Medulla oblongata (tissue), 1 donor: ENCODE results near the gene FANCG.

Experiments used
- DNase-seq: peaks from one replicate; pipeline ENCODE4 v3.0.0-alpha.2; 2015; ENCODE audit errors: extremely low spot score

Gene FANCG

DNA sequence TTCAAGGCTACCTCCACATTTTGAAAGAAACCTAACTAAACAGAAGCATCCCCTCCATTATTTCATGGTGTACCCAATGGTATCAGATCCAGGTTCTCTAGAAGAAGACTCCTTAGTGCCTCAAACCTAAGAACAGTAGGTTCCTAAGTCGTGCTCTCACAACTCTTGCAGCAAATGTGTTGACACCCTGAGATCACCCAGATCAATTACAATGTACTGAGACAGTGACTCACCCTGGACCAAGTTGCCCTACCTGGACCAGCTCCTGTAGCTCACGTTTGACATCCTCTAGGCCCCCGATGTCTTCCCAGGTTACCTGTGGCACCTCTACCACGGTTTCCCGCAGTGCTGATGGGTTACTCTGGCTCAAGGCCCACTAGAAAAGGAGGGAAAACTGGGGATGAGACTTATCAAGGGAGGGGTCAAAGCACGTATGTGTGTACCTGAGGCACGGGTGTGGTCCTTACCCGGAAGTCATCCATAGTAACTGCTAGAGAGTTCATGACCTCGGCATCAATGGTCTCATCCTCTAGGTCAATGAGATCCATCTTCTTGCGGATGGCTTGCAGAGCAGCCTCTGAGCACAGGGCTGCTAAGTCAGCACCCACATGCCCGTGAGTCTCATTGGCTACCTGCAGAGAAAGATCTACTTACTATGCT lies 19.1 kb downstream of the FANCG start:
- no peak for DNase-seq

DNA sequence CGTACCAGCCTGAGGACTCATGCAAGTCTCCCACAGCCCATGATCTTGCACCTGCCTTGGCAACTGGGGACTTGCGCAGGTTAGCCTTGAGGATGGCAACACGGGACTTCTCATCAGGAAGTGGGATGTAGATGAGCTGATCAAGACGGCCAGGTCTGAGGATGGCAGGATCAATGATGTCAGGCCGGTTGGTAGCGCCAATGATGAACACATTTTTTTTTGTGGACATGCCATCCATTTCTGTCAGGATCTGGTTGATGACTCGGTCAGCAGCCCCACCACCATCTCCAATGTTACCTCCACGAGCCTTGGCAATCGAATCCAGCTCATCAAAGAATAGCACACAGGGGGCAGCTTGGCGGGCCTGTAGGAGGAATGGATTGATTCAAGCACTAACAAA lies 20.3 kb downstream of the FANCG start:
- DNase-seq, result no peak

GRCh38 chr9:35057271-35057620 lies 22.5 kb downstream of the FANCG start:
- no peak for DNase-seq

- no peak for DNase-seq
Observed at GRCh38 chr9:35056571-35057270, 23.0 kb downstream of the FANCG start.

DNA sequence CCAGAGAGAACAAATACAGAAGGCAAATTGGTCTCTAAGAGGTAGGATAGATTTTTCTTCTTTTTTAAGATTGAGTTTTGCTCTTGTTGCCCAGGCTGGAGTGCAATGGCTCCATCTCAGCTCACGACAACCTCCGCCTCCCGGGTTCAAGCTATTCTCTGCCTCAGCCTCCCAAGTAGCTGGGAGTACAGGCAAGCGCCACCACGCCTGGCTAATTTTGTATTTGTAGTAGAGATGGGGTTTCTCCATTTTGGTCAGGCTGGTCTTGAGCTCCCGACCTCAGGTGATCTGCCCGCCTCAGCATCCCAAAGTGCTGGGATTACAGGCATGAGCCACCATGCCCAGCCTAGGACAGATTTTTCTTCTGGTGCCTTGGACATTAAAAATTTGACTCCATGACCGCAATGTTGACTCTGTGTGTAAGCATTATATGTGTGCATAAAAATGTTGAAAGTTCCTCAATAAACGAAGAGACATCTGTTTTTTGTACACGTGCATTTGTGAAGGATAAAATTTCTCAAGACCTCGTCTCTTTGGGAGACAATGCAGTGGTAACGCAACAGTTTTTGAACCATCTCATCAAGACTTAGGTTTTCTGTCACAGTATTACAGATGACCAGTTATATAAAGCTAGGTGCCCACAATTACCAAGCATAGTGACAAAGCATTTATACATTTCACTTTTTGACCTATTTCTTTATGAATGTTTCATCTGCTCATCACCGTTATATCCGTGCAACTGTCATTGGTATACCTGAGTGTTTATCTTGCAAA lies 24.7 kb downstream of the FANCG start:
- no peak for DNase-seq

DNA sequence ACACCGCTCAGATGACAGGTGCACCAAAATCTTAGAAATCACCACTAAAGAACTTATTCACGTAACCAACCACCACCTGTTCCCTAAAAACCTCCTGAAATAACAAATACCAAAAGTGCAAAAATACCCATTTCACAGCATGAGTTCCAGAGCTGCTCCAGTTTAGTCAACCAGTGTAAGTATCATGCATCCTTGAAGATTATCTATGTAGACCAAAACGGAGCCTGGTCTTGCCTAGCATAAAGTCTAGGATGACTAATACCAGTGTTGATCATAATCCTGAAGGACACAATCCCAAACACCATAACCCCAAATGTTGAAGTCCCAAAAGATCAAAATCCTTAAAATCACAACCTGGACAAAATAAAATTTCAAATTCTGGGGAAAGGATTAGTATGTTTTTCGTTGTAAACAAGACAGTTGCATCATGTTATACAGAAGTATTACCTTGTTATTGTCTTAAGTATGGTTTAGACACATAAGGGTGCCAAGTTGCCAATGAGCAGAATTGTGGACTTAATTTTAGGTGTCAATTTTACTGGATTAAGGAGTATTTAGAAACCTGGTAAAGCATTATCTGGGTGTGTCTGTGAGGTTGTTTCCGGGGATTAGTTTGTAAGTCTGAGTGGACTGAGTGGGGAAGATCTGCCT lies 25.4 kb downstream of the FANCG start:
- DNase-seq, result no peak

GRCh38 chr9:35051069-35051967 lies 28.4 kb downstream of the FANCG start:
- DNase-seq, result peak; percentile 33

DNA sequence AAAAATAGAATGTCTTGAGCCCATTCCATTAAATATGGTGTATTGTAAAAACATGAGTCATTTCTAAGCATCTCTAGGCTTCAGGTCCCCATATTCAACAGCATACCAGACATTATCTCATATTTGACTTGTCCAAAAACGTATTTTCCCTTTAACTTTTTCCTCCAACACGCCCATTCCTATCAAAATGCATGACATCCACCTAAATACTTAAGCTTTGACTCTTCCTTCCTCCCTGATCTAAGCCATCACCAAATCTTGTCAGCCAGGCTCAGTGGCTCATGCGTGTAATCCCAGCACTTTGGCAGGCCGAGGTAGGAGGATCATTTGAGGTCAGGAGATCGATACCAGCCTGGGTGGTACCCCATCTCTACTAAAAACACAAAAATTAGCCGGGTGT lies 31.2 kb downstream of the FANCG start:
- no peak for DNase-seq

- DNase-seq, result no peak
Observed at GRCh38 chr9:35044071-35044470, 35.7 kb downstream of the FANCG start.

- no peak for DNase-seq
Observed at GRCh38 chr9:35042891-35043545, 36.7 kb downstream of the FANCG start.

GRCh38 chr9:35042081-35042604 lies 37.6 kb downstream of the FANCG start:
- DNase-seq, result no peak

GRCh38 chr9:35035851-35036701 lies 43.7 kb downstream of the FANCG start:
- DNase-seq, result no peak

GRCh38 chr9:35033101-35033500 lies 46.6 kb downstream of the FANCG start:
- DNase-seq, result no peak

- no peak for DNase-seq
Observed at GRCh38 chr9:35029852-35030251, 49.9 kb downstream of the FANCG start.

GRCh38 chr9:35029241-35029640 lies 50.5 kb downstream of the FANCG start:
- no peak for DNase-seq

DNA sequence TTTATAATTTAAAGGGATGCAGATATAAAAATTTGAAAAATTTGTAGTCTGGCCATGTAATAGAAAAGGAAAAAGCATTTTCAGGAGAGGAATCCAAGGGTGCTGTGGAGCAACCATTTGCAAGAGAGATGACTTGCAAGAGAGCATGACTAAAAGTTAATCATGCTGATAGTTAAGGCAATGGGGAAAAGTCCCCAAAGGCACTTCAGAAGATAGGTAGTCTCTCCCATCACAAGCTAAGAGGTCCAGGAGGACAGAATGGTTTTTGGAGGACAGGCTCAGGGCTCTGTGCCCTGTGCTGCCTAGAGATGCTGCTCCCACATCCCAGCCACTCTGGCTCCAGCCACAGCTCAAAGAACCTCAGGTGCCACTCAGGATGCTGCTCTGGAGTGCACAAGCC lies 51.4 kb downstream of the FANCG start:
- DNase-seq, result no peak

DNA sequence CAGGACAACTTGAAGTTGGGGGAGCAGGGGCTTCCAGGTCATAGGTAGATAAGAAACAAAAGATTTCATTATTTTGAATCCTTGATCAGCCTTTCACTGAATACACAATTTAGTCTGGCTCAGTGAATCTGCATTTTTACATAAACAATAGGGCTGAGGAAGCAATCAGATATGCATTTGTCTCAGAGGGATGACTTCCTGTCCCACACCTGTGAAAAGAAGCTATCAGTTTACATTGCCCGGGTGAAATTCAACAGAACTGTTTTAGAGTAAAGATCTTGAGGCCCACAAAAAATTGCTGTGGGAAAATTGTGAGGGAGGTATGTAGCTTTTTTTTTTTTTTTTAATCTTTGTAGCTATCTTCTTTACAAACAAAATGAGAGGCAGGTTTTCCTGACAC lies 51.9 kb downstream of the FANCG start:
- no peak for DNase-seq

DNA sequence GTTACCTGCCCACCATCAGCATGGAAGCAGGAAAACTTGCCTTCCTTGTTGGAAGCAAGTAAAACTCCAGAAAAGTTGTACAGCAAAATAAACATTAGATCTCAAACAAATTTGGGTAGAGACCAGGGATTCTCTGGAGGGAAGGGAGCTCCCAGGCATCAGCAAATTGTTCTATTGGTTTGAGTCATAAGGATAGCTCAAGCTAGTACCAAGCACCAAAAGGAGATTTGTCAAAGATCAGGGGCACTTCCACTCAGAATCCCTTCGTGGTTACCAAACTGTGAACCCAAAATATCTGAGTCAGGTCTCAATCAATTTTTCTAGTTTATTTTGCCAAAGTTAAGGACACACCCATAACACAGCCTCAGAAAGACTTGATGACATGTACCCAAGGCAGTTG lies 52.4 kb downstream of the FANCG start:
- no peak for DNase-seq

DNA sequence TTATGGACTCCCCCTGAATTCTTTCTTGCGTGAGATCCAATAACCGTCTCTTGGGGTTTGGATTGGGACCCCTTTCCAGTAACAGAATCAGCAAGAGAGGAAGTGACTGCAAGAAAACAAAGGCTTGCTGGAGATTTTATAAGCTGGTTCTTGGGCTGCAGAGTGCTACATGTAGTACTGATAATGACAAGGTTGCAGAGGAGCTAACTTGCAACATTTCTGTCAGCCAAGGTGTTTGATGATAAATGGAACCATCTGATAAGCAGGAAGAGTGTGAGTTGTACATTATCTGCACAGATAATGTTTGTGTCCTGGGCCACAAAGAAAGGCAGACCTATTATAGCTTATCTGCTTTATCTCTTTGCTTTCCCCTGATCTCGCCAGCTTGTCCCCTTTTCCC lies 53.1 kb downstream of the FANCG start:
- DNase-seq, result no peak
